Stimulated activated CD8-positive, alpha-beta memory T cell treated with anti-CD3 and anti-CD28 coated beads, Interleukin-4, amount 100 ng/mL, for 48 hours (primary cell): ENCODE data around the gene MUC21.
"Not testable (repeated sequence)": the region's sequence is repeated elsewhere in the genome, so short reads cannot be mapped to it uniquely, and the experiment has no call there.

Experiments
- DNase-seq: peaks from one replicate; pipeline ENCODE4 v3.0.0-alpha.2; 2020

MUC21 gene

DNA sequence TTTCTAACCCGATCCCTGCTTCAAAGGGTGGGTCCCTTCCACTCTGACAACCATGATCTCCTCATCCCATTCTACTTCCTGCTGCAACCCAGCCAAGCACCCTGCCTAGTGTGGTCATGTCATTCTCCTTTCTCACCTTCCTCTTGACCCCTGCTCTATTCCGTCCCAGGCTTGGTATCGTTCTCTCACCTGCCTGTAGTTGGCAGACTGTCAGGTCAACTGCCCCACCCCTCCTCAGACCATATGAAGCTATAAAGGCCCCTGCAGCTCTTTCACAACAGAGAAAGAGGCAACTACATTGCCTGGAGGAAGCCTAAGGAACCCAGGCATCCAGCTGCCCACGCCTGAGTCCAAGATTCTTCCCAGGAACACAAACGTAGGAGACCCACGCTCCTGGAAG lies at the start of gene MUC21:
Gene MUC21, plus strand, starts transcription at position 280 of the 400 bp plus-strand sequence. CDS start 241 bp downstream, outside the sequence.
- no peak for DNase-seq

DNA sequence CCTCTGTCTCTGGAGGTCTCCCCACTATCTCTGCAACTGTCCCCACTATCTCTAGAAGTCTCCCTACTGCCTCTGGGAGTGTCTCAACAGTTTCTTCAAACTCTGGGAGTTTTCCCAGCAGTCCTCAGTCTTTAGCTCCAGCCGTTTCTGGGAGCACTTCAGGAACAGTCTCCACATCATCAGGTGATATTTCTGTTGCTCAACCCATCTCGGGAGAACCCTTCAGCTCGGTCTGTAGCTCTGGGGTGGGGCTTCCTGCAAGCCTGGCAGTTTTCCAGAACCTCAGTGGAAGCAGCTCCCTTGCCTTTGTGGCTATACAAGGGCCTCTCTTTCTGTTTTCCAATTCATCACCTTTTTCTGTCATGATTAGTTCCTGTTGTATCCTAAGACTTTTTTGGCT lies 48.5 kb upstream of the MUC21 start:
- no peak for DNase-seq

DNA sequence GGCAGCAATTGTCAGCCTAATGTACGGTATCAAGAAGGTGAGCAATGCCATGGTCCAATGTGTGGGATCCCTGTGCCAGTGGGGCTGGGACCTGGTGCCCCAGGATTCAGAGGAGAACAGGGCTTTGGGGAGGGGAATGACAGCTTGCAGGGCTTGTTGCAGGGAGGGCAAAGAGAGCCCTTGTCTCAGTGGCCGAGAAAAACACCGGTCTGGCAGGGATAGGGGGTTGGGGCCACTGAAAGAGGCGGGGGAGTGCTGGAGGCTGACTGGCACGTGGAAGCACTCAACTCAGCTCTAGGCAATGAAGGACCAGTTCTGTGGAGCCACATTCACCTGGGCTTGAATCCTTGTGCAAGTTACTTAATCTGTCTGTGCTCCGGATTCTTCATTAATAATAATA lies 46.3 kb upstream of the MUC21 start:
- DNase-seq: no peak

DNA sequence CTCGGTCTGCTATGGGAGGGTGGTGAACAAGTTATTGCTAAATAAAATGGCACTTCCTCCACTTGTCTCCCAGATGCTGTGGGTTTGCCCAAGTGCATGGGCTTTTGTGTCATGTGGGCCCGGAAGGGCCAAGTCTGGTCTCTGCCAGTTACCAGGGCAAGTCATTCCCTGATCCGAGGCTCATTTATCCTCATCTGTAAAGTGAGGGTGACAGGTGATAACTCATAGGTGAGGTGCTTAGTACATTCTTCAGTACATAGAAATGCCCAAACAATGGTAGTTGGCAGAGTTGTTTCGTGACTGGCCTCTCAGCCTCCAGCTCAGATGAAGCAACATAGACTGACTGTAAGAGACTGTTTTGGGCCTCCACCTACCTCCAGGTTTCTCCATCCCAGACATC lies 44.8 kb upstream of the MUC21 start:
- no peak for DNase-seq

DNA sequence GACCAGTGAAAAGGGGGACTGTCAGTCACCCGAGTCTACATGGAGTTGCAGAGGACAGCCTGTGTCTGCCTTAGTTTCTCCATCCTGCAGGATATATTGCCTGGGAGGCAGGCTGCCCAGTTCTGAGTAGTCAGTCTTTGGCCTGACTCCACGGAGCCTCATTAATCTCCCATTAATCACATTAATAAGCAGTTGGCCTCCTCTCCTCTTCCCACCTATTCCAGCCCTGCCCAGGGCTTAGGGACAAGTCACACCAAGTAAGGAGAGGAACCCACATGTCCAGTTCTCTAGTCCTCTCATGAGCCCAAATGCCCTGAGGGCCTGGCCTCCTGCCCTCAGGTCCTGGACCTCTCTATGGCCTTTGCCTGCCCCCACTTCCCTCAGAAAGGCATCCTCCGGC lies 44.0 kb upstream of the MUC21 start:
- no peak for DNase-seq

DNA sequence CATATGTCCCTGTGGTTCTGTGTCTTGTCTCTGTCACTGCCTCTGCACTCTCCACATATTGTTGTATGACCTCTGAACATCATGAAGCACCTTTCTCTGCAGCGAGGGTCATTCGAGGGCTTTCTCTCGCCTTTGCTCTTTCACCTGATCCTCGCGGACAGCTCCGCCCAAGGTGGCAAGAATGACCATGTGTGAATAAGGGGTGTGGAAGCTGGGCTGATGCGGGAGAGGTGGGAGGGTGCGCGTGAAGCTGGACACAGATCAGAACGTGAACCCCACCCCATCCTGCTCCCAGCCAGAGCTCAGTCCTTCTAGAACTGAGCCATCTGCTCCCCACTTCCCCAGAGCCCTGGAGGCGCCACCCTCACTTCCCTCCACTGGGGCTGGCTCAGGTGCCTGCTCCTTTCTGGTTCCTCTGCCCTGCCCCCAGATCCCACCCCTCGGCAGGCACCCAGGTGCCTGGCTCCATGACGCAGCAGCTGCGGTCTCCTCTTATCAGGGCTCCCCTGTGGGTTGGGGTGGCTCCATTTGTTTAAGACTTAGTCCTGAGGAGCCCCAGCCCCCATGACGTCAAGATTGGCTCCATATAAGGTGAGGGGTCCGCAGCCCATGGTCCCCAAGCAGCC lies 43.0 kb upstream of the MUC21 start, which contains the start of gene MUCL3:
Gene MUCL3, plus strand, starts transcription at position 613 of the 626 bp plus-strand sequence. CDS start 27 bp downstream, outside the sequence.
- DNase-seq: no peak

DNA sequence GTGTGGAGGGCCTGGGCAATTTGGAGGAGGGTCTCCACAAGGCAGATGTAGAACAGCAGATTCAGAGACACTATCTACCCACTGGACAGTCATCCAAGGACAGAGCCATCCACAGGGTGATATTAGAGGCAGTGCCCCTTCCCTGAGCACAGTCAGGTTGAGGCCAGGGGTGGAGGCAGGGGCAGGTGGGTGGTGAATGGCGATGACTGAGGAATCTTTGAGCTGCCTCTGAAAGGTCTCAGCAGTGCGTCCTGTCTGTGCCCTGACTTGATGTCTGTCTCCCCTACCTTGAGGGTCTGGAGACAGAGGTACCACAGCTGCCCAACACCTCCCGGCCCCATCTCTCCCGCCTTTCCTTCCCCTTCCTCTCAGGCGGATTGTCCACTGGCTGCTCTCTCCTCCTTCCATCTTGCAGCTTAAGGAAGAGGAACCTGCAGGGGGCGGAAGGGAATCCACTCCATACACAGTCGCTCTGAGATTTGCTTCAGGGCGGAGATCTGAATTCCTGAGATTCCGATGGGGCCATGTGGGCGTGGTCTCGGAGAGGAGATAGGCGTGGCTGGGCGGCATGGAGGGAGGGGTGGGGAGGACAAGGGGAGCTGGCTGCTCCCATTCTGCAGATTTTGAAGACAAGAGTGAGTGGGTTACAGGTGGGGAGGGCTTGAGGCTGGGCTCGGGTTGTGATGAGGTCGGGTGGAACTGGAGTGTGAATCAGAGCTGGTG lies 41.0 kb upstream of the MUC21 start:
- DNase-seq: no peak

DNA sequence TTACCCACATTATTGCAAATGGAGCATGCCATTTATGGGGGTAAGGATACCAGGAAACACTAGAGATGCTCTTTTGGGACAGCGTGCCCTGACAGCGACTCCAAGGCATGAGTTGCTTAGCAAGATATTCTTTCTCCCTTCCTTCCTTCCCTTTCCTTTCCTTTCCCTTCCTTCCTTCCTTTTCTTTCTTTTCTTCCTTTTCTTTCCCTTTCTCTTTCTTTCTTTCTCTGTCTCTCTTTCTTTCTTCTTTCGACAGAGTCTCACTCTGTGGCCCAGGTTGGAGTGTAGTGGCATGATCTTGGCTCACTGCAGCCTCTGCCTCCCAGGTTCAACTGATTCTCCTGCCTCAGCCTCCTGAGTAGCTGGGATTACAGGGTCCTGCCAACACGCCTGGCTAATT lies 39.5 kb upstream of the MUC21 start:
- DNase-seq: no peak

DNA sequence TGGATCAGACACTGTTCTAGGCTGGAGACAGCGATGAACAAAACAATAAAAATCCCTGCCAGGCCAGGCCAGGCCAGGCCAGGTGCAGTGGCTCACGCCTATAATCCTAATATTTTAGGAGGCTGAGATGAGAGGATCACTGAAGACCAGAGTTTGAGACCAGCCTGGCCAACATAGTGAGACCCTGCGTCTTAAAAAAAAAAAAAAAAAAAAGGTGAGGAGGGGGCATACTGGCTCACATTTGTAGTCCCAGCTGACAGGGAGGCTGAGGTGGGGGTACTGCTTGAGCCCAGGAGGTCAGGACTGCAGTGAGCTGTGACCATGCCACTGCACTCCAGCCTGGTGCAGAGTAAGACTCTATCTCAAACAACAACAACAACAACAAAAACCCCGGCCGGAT lies 38.2 kb upstream of the MUC21 start:
- DNase-seq: no peak

DNA sequence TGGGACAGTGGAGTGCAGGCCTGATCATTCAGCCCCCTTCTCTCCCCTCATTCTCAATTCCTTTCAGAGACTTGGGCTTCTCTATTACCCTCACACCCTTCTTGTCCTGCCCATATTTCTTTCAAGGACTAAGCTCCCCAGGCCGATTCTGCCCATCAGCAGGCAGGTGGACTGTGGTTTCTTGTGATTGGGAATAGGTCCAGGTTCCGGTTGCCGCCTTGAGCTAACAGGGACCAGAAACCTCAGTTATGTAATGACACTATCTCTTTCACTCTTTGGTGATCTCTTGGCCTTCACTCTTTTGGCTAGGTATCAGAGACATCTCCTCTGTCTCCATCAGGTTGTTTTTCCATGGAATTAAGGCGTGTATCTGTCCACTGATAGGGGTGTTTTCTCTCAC lies 36.3 kb upstream of the MUC21 start:
- no peak for DNase-seq

DNA sequence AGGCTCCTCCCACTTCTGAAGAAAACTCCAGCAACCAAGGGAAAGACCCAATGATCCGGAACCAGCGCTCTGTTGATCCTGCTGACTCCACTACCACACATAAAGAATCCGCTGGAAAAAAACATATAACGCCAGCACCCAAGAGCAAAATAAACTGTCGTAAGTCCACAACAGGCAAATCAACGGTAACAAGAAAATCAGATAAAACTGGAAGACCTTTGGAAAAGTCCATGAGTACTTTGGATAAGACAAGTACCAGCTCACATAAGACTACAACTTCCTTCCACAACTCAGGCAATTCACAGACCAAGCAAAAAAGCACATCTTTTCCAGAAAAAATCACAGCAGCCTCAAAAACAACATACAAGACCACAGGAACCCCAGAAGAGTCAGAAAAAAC lies 34.7 kb upstream of the MUC21 start:
- no peak for DNase-seq

DNA sequence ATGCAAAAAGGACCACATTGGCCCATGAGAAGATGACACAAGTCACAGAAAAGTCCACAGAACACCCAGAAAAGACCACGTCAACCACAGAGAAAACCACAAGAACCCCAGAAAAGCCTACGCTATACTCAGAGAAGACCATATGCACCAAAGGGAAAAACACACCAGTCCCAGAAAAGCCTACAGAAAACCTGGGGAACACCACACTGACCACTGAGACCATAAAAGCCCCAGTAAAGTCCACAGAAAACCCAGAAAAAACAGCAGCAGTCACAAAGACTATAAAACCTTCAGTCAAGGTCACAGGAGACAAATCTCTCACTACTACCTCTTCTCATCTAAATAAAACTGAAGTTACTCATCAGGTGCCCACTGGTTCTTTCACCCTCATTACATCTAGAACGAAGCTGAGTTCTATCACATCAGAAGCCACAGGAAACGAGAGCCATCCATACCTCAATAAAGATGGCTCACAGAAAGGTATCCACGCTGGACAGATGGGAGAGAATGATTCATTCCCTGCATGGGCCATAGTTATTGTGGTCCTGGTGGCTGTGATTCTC lies 31.5 kb upstream of the MUC21 start:
- DNase-seq: no peak

DNA sequence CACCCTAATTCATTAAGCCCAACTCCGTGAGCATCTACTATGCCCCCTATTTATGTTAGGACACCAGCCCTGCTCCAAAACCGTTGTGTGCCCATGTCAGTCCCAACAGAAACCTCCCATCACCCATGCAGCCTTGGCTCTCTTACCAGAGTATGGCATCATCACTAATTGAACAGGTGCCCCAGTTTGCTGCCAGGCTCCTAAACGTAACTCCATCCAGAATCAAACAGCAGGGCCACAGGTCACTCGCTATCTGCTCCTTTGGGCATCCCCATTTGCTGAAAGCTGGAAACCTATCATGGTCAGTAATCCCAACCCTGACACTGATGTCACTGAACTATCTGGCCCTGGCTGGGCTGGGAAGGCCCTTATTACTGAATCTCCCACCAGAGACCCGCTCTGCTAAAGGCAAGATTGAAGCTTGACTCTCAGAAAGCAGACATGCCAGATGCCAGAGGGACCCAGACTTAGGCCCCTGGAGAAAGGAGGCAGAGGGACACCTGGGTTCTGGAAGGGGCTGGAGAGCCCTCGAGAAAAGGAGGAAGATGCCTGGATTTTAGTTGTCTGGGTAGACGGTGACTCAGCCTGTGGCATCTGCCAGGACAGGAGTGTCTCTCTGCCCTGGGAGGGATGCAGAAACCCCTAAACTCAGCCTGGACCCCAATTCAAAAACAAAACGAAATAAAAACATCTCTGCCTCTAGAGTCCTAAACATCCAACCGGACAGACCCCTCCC lies 28.7 kb upstream of the MUC21 start:
- DNase-seq: no peak

DNA sequence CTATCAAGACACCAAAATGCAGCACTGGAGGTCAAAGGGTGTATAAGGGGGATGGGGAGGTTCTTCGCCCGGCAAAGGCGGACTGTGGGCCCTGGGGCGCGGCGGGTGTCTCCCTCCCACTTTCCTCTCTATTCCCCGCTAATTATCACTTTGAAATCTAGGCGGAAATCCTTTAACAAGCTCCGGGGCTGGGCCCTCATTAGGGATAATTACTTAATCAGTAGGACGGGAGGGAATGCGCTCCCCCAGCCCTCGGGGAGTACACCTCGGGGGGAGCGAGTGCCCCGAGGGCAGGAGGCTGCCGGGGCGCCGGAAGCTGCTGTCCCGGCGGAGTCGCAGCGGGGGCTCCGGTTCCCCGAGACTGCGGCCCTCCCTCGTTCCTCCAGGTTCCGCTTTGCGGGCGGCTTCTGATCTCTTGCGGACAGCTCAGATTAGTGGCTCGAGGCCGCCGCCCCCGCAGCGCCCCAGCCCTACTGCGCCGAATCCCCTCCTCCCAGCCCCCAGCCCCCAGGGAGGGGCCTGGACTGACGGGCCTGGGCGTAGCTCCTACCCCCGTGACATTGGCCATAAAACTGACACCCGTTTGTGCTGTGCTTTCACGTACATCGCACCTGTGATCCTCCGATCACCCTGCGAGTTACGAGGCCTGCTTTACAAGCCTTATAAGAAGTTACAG lies 28.0 kb upstream of the MUC21 start:
- peak; percentile 85 for DNase-seq

DNA sequence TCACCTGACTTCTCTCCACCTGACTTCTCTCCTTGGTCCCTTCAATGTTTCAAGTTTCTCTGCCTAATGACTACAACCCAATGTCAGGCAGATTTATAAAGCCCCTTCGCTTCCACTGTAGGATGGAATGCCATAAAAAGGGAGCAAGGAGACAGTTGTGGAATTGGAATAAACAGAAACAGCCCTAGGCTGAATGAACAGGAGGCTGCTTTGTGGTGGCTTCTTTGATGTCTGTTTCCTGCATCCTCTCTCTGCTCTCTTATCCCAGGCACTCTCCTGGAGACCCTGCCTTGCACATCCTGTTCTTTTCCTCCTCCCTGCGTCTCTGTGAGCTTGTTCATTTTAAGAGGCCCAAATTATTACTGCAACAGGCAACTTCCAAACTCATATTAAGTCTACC lies 25.8 kb upstream of the MUC21 start:
- no peak for DNase-seq

DNA sequence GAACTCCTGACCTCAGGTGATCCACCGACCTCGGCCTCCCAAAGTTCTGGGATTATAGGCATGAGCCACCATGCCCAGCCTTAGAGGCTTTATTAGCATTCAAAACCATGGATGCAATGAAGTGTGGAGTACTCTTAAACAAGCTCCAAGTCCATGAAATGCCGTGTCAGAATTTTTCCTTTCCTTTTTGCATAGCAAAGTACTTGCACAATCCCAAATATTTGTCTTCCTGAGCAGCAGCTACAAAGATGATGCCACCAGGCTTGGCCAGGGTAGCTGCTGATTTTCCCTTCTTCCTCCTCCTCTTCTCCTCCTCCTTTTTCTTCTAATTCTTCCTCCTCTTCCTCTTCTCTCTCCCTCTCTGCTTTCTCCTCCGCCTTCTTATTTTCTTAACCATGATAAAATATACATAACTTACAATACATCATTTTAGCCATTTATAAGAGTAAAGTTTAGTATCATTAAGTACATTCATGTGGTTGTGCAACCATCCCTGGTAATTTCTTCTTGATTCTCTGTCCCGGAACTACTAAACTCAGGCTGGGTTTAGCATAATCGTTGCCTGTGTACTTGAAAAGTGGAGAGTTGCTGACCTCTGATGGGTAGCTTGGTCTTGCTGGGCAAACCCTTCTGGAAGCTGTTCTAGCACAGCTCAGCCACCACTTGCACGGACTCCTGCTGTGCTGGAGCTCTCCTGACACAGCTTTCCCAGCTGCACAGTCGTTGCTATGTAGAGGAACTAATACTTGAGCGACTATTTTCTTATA lies 22.4 kb upstream of the MUC21 start:
- no peak for DNase-seq

DNA sequence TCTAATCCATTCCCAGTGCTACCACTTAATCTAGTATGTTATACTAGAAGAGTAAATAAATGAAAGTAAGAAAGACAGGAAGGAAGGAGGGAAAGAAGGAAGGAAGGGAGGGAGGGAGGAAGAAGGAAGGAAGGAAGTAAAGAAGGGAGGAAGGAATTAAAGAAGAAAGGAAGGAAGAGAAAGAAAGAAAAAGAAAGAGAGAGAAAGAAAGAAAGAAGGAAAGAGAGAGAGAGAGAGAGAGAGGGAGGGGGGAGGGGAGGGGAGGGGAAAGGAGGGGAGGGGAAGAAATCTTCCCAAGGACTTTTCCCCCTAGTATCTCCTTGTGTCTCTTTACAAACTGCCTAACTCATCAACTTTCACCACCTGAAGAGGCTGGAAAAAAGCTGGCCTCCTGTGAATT lies 20.8 kb upstream of the MUC21 start:
- no peak for DNase-seq

DNA sequence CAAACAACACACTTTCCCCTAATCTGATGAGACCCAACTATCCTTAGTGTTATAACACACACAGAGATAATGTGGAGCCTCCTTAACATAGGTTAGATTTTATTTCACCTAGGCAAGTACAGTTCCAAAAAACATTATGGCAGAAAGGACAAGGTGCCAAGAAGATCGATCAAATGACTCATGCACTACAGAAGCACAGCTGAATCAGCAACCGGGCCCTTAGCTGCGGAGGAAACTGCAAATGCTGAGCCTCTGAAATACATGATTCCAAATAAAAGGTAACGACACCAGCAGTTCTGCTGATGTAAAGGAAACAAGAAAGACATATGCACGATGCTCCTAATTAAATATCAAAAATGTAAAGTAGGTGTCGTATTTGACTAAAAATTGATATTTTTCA lies 19.9 kb upstream of the MUC21 start:
- no peak for DNase-seq

DNA sequence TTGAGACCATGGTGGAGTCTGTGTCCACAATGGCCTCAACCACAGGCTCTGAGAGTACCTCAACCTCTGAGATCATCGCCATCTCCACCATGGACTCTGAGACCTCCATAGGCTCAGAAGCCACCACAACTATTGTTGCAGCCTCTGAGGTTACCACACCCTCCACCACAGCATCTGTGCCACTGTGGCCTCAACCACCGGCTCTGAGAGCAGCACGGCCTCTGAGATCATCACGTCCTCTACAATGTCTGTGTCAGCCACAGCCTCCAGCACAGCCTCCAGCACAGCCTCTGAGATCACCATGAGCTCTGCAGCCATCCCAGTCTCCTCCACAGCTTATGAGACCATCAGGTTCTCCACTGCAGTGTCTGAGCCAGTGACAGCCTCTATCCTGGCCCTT lies 19.4 kb upstream of the MUC21 start:
- no peak for DNase-seq

DNA sequence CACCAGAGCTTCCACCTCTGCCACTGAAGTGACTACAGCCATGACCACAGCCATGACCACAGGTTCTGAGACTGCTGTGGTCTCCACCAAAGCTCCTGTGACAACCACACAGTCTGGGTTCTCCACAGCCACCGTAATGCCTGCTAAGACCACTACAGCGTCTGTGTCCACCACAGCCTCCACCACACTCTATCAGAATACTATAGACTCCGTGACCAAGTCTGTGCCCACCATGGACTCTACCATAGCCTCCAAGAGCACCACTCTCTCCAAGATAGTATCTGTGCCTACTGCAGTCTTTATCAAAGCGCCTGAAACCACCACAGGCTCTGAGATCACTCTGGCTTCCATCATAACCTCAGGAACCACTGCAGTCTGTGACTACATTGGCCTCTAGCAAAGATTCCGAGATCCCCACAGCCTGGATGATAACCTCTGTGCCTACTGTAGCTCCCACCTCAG lies 18.3 kb upstream of the MUC21 start:
- DNase-seq: no peak

DNA sequence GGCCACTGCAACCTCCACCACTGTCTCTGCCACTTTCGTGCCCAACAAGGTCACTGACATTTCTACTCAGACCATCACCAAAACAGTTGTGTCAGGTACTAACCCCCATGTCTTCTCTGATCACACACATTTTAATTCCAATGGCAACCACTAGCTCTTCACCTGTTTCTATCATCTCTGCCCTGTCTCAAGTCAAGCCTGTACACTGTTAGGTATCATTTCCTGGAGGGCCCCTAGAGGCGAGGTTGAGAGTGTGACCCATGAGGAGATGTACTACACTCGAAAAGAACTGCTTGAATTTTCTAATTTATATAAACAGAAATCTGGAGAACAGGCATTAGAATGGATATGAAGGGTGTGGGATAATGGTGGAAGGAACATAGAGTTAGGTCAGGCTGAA lies 17.4 kb upstream of the MUC21 start:
- DNase-seq: no peak

DNA sequence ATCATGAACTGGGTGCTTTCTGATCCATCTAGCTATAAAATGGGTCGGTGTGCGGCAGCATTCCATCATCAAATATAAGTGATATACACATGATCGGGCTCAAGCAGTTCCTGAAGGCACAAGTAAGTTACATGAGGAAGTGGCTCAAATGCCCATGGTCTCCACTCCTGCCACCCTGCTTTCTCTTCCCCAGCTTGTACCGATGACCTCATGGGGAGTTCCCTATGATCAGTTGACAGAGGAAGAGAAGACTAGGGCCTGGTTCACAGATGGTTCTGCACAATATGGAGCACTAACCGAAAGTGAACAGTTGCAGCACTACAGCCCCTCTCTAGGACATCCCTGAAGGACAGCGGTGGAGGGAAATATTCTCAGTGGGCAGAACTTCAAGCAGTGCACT lies 14.3 kb upstream of the MUC21 start:
- not testable (repeated sequence) for DNase-seq
